T-helper 1 cell (primary cell): ENCODE results near the gene MACF1.

Experiments
- DNase-seq, 5 donors: peaks; one replicate each; pipeline ENCODE4 v3.0.0-alpha.2; 2012 to 2020

The MACF1 gene

GRCh38 chr1:39214998-39215873 is 10.7 kb downstream of the MACF1 start:
- DNase-seq, result peak in 1 of 5 donors; percentile 65

DNA sequence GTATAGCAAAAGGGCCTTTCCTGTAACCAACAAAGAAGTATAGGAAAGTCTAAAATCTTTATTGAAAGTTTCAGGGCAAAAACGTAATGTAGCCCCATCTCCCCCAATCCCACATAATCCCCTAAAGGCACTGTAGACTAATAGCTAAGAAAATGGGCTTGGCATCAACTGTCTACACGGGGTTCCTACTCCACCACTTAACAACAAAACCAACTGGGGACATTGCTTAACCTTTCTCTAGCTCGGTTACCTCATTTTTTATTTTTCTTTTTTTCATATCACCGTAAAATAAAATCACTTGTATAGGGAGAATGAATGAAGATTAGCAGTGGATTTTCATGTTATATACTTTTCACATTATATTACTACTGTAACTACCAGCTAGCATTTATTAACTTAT is 12.3 kb downstream of the MACF1 start:
- DNase-seq, result no peak

GRCh38 chr1:39220891-39221870 is 16.7 kb downstream of the MACF1 start:
- no peak for DNase-seq

DNA sequence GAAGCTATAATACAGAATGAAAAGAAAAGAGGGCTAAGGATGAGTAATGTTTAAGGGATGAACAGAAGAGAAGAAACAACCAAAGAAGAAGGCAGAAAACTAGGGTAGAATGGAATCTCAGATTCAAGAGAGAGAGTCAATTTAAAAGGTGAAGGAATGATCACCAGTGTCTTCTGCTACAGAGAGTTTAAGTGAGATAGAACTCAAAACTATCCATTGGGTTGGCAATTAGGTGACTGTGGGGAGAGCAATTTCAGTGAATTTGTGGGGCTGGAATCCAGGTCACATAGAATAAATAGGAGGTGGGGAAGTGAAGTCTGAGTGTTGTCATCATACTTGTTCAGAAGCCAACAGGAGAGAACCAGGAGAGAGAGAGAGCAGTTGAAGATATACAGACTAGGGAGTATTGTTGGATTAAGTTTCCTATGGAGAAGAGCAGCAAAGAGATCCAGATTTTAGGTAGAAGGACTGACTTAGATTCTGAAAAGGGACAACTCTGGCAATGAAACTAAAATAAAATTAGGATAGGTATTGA is 19.9 kb downstream of the MACF1 start:
- DNase-seq, result no peak

- DNase-seq, result no peak
Observed at GRCh38 chr1:39226836-39227235, 22.3 kb downstream of the MACF1 start.

GRCh38 chr1:39228252-39228651 is 23.8 kb downstream of the MACF1 start:
- no peak for DNase-seq

DNA sequence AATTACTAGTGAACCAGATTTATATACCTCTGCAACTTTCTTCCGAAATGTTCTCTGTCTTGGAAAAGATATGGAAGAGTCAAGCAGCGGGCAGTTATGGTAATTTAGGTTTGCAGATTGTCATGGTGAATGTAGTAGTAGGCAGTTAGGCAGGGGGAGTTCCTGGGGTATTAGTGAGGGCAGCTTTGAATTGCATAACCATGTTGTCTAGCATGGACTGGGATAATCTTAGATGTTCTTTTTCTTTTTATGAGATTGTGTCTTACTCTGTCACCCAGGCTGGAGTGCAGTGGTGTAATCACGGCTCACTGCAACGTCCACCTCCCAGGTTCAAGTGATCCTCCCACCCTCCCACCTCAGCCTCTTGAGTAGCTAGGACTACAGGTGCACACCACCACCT is 25.0 kb downstream of the MACF1 start:
- no peak for DNase-seq

- peak in 1 of 5 donors; percentile 13 for DNase-seq
Observed at GRCh38 chr1:39230261-39231190, 26.0 kb downstream of the MACF1 start.

- DNase-seq, result no peak
Observed at GRCh38 chr1:39236971-39237370, 32.5 kb downstream of the MACF1 start.

- no peak for DNase-seq
Observed at GRCh38 chr1:39238476-39238875, 34.0 kb downstream of the MACF1 start.

DNA sequence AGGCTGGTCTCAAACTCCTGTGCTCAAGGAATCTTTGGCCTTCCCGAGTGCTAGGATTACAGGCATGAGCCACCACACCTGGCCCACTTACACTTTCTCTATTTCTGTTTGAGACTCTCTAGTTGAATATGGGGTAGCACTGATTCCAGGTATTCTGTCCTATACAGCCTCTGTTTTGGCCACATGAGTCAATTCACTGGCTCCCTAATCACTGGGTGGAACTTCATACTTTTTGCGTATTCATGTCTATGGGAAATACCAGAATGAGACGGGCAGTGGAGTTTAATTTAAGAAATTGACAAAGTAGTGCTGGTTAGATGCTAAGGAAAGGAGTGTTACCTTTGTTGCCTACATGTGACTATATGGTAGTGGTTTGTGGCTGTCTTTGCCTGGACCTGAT is 35.5 kb downstream of the MACF1 start:
- no peak for DNase-seq

- DNase-seq, result no peak
Observed at GRCh38 chr1:39243302-39243701, 38.8 kb downstream of the MACF1 start.

- no peak for DNase-seq
Observed at GRCh38 chr1:39250460-39251240, 46.2 kb downstream of the MACF1 start.

DNA sequence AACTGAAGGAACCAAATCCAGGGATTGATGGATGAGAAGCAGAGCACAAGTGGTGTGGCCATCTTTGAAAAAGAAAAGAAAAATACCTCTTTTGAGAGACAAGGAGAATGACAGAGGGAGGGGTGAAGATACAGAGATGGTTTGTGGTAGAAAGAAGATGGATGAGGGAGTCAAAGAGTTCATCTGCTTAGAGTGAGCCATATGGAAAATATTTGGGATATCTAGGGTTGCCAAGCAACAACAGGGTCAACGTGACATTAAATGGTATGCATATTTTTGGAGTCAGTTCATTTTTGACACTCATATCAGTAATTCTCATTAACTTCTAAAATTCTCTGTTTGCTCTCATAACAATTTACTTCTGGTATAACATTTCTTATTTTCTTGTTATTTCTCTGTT is 50.7 kb downstream of the MACF1 start:
- DNase-seq, result no peak

GRCh38 chr1:39258146-39258924 is 53.8 kb downstream of the MACF1 start:
- peak; percentile 15 to 67 (median 47) for DNase-seq

- no peak for DNase-seq
Observed at GRCh38 chr1:39258925-39259244, 54.4 kb downstream of the MACF1 start.

DNA sequence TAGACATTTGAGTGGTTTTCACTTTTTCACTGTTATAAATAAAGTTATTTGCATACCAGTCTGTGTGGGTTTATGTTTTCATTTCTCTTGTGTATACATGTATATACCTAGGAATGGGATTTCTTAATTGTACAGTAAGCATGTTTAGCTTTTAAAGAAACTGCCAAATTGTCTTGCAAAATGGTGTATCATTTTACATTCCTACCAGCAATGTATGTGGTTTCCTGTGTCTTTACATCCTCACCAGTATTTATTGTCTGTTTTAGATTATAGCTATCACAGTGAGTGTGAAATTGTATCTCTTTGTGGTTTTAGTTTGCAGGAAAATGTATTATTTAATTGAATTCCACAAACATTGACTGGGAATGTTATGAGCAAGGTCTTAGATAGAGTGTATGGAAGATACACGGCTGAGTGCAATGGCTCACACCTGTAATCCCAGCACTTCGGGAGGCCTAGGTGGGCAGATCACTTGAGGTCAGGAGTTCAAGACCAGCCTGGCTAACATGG is 57.3 kb downstream of the MACF1 start:
- DNase-seq, result no peak

DNA sequence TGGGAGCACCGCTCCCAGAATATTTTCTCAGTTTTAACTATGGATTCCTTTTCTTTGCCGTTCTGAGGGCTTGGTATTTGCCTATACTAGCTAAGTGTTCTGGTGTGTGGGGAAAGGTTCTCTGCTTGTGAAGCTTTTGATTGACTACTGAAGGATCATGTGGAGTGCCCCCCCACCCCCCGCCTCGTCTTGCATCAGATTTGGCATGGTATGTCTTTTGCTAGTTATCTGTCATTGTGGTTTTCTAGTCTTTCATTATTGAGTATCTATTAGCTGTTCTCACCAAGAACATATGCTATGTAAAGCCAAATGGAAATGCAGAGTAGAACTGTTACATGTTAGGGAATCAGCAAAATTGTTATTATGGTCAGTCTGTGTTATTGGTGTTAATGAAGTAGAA is 58.3 kb downstream of the MACF1 start:
- DNase-seq, result peak in 1 of 5 donors; percentile 50

GRCh38 chr1:39266269-39266668 is 61.8 kb downstream of the MACF1 start:
- no peak for DNase-seq

DNA sequence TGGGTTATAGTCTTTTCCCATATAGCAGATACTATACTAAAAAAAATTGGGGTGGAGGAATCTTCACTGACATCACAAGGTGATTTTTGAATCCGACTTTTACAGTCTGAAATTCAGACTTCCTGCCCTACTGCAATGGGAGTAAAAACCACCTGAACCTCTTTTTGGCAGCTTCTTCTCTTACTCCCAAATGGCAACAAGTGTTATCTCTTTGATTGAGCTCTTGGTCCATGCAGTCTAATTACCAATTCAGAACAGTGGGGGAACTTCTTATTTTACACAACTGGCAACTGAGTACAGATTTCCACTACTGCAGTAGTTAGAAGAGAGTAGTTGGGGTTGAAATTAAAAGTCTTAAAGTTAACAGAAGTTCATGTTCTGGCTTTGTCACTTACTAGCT is 62.3 kb downstream of the MACF1 start:
- no peak for DNase-seq
